Liver (tissue), 3 donors: ENCODE data around the gene RIC3.
A peak's percentile ranks its signal among the peaks of the same experiment; 100 is the strongest.

Source experiments
- EGR1 ChIP-seq, 2 donors: IDR thresholded peaks; 2 replicates each; pipeline ENCODE4 v1.6.1; 2016 to 2018; ENCODE audit warnings: antibody characterized with exemption in 2 of 2, low read depth in 2 of 2
- FOXA1 ChIP-seq: IDR thresholded peaks from 2 replicates; pipeline ENCODE4 v1.6.1; 2016; ENCODE audit warnings: antibody characterized with exemption
- GABPA ChIP-seq, 2 donors: IDR thresholded peaks in 1 of 2; conservative IDR thresholded peaks in 1 of 2; 2 replicates each; pipeline ENCODE4 v1.6.1; 2016; ENCODE audit warnings: antibody characterized with exemption in 2 of 2, mild to moderate bottlenecking in 1 of 2, moderate library complexity in 1 of 2
- HNF4G ChIP-seq: IDR thresholded peaks from 2 replicates; pipeline ENCODE4 v1.6.1; 2016; ENCODE audit warnings: antibody characterized with exemption
- RAD21 ChIP-seq, 2 donors: IDR thresholded peaks; 2 replicates each; pipeline ENCODE4 v1.6.1; 2016; ENCODE audit warnings: antibody characterized with exemption in 2 of 2, mild to moderate bottlenecking in 2 of 2
- RXRA ChIP-seq, 2 donors: IDR thresholded peaks; 2 replicates each; pipeline ENCODE4 v1.6.1; 2017 to 2018; ENCODE audit warnings: antibody characterized with exemption in 2 of 2, mild to moderate bottlenecking in 1 of 2
- SP1 ChIP-seq: IDR thresholded peaks from 2 replicates; pipeline ENCODE4 v1.6.1; 2018; ENCODE audit warnings: antibody characterized with exemption, mild to moderate bottlenecking
- TAF1 ChIP-seq: conservative IDR thresholded peaks from 2 replicates; pipeline ENCODE4 v1.6.1; 2016; ENCODE audit warnings: antibody characterized with exemption, mild to moderate bottlenecking
- YY1 ChIP-seq: IDR thresholded peaks from 2 replicates; pipeline ENCODE4 v1.6.1; 2016; ENCODE audit warnings: antibody characterized with exemption, mild to moderate bottlenecking
- TF ChIP-seq, protein P1 (sequence below): IDR thresholded peaks from 2 replicates; pipeline ENCODE4 v1.6.1; 2016; ENCODE audit warnings: antibody characterized with exemption
- TF ChIP-seq, protein P2 (sequence below): fragments of 150-350 bp; IDR thresholded peaks from 2 replicates; pipeline ENCODE4 v1.5.1; 2017; ENCODE audit warnings: improper control_type of control experiment, low read depth, low read length; ENCODE audit not compliant: missing input control
- TF ChIP-seq, protein P3 (sequence below): IDR thresholded peaks from 2 replicates; pipeline ENCODE4 v1.6.1; 2016; ENCODE audit warnings: antibody characterized with exemption, mild to moderate bottlenecking
- TF ChIP-seq, protein P4 (sequence below): IDR thresholded peaks from 2 replicates; pipeline ENCODE4 v1.6.1; 2016; ENCODE audit warnings: antibody characterized with exemption
- TF ChIP-seq, protein P5 (sequence below): IDR thresholded peaks from 2 replicates; pipeline ENCODE4 v1.6.1; 2016; ENCODE audit warnings: antibody characterized with exemption
- donor health status: healthy.
- donor health status: healthy.

DNA sequence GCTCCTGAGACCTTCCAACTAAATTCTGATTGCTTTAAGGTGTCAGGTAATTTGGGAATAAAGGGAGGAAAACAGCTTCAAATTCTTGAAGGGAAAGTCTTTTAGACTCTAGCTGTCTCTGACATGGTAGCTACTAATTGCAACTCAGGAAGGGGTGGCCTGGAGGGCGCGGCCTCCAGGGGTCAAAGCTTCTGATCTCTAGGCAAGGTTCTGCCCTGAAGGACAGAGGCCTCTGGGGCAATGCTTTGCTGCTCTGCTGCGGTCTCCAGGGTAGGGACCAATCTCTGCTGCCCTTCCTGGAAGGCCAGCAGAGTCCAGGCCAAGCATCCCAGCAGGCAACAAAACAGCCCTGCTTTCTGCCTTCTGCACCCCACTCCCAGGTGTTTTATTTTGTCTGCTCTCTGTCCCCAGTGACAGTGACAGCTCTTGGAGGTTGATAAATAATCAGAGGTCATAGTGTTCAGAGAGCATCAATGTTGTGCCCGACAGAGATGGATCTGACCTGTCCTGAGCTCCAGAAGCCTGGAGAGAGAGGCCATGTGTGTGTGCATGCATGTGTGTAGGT, 89.6 kb downstream of the RIC3 start:
- TF ChIP-seq RAD21 (IDR thresholded peaks at IDR 0.05) (no peak), EGR1 (IDR thresholded peaks at IDR 0.05; ENCODE audit: low read depth in 2 of 2) (no peak), YY1 (no peak), RXRA (IDR thresholded peaks at IDR 0.05) (peak; percentile 45 to 47), TAF1 (no peak), HNF4G (no peak), GABPA (IDR thresholded peaks at IDR 0.05 in 1 of 2, conservative IDR thresholded peaks at IDR 0.05 in 1 of 2) (no peak), SP1 (no peak), FOXA1 (no peak)
- TF ChIP-seq, protein P1, sequence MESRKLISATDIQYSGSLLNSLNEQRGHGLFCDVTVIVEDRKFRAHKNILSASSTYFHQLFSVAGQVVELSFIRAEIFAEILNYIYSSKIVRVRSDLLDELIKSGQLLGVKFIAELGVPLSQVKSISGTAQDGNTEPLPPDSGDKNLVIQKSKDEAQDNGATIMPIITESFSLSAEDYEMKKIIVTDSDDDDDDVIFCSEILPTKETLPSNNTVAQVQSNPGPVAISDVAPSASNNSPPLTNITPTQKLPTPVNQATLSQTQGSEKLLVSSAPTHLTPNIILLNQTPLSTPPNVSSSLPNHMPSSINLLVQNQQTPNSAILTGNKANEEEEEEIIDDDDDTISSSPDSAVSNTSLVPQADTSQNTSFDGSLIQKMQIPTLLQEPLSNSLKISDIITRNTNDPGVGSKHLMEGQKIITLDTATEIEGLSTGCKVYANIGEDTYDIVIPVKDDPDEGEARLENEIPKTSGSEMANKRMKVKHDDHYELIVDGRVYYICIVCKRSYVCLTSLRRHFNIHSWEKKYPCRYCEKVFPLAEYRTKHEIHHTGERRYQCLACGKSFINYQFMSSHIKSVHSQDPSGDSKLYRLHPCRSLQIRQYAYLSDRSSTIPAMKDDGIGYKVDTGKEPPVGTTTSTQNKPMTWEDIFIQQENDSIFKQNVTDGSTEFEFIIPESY: no peak
- TF ChIP-seq, protein P2, sequence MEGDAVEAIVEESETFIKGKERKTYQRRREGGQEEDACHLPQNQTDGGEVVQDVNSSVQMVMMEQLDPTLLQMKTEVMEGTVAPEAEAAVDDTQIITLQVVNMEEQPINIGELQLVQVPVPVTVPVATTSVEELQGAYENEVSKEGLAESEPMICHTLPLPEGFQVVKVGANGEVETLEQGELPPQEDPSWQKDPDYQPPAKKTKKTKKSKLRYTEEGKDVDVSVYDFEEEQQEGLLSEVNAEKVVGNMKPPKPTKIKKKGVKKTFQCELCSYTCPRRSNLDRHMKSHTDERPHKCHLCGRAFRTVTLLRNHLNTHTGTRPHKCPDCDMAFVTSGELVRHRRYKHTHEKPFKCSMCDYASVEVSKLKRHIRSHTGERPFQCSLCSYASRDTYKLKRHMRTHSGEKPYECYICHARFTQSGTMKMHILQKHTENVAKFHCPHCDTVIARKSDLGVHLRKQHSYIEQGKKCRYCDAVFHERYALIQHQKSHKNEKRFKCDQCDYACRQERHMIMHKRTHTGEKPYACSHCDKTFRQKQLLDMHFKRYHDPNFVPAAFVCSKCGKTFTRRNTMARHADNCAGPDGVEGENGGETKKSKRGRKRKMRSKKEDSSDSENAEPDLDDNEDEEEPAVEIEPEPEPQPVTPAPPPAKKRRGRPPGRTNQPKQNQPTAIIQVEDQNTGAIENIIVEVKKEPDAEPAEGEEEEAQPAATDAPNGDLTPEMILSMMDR: no peak
- TF ChIP-seq, protein P3, sequence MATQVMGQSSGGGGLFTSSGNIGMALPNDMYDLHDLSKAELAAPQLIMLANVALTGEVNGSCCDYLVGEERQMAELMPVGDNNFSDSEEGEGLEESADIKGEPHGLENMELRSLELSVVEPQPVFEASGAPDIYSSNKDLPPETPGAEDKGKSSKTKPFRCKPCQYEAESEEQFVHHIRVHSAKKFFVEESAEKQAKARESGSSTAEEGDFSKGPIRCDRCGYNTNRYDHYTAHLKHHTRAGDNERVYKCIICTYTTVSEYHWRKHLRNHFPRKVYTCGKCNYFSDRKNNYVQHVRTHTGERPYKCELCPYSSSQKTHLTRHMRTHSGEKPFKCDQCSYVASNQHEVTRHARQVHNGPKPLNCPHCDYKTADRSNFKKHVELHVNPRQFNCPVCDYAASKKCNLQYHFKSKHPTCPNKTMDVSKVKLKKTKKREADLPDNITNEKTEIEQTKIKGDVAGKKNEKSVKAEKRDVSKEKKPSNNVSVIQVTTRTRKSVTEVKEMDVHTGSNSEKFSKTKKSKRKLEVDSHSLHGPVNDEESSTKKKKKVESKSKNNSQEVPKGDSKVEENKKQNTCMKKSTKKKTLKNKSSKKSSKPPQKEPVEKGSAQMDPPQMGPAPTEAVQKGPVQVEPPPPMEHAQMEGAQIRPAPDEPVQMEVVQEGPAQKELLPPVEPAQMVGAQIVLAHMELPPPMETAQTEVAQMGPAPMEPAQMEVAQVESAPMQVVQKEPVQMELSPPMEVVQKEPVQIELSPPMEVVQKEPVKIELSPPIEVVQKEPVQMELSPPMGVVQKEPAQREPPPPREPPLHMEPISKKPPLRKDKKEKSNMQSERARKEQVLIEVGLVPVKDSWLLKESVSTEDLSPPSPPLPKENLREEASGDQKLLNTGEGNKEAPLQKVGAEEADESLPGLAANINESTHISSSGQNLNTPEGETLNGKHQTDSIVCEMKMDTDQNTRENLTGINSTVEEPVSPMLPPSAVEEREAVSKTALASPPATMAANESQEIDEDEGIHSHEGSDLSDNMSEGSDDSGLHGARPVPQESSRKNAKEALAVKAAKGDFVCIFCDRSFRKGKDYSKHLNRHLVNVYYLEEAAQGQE: no peak
- TF ChIP-seq, protein P4, sequence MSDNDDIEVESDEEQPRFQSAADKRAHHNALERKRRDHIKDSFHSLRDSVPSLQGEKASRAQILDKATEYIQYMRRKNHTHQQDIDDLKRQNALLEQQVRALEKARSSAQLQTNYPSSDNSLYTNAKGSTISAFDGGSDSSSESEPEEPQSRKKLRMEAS: no peak
- TF ChIP-seq, protein P5, sequence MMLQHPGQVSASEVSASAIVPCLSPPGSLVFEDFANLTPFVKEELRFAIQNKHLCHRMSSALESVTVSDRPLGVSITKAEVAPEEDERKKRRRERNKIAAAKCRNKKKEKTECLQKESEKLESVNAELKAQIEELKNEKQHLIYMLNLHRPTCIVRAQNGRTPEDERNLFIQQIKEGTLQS: no peak
